Gastroesophageal sphincter (tissue), 3 donors: Measurements from ENCODE around the gene TTLL5.

Source experiments
- POLR2A ChIP-seq, 2 donors: fragments of 450-650 bp; IDR thresholded peaks; one replicate each; pipeline ENCODE4 v1.6.1; 2017; ENCODE audit warnings: antibody characterized with exemption in 2 of 2, mild to moderate bottlenecking in 2 of 2, moderate library complexity in 1 of 2
- POLR2AphosphoS5 ChIP-seq: sonication (generic); formaldehyde crosslinking; IDR thresholded peaks from one replicate; pipeline ENCODE4 v1.6.1; 2017; ENCODE audit warnings: antibody characterized with exemption
- TF ChIP-seq, protein P1 (sequence below), 4 experiments: fragments of 200-600 bp in 2 of 4; fragments of 450-650 bp in 2 of 4; sonication (generic) in 1 of 4; IDR thresholded peaks; one replicate each; pipeline ENCODE4 v1.5.1; 2017 to 2019; ENCODE audit warnings: antibody characterized with exemption in 4 of 4, mild to moderate bottlenecking in 2 of 4, moderate library complexity in 2 of 4

DNA sequence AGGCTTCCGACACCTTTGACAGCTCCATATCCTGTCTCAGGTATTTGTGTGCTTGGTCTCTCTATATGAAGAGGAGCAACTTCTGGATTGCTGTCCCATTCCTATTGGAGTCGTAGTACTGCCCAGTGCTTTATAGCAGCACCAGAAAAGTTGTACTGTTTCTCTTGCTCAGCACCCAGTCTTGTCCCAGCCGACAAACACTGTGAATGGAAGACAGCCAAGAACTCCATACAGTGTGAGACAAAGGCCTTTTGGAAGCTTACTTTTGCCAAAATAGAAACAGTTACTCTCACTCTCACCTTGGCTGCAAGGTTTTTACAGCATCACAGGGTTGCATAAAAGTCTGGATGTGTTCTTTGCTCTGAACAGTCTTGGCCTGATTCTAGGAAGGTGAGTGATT lies 215.5 kb downstream of the TTLL5 start:
- TF ChIP-seq, protein P1, sequence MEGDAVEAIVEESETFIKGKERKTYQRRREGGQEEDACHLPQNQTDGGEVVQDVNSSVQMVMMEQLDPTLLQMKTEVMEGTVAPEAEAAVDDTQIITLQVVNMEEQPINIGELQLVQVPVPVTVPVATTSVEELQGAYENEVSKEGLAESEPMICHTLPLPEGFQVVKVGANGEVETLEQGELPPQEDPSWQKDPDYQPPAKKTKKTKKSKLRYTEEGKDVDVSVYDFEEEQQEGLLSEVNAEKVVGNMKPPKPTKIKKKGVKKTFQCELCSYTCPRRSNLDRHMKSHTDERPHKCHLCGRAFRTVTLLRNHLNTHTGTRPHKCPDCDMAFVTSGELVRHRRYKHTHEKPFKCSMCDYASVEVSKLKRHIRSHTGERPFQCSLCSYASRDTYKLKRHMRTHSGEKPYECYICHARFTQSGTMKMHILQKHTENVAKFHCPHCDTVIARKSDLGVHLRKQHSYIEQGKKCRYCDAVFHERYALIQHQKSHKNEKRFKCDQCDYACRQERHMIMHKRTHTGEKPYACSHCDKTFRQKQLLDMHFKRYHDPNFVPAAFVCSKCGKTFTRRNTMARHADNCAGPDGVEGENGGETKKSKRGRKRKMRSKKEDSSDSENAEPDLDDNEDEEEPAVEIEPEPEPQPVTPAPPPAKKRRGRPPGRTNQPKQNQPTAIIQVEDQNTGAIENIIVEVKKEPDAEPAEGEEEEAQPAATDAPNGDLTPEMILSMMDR (IDR thresholded peaks at IDR 0.05) = no peak
- no peak for TF ChIP-seq POLR2AphosphoS5
- TF ChIP-seq POLR2A (IDR thresholded peaks at IDR 0.05) = no peak
